ENCODE results near the gene PRSS3. TPM values are rescaled to one million over a fixed set of nuclear protein-coding genes. Genes with fewer than 3 reads are reported as not detected.
"Not testable (repeated sequence)": the region's sequence is repeated elsewhere in the genome, so short reads cannot be mapped to it uniquely, and the experiment has no call there.

Gene PRSS3
- total and polyA plus RNA-seq, 10 of the 15 experiments (the other 5 are each of a cell fraction or from before 2014, with no cell fraction given) = 0.54 TPM; not detected in 9

- H3K4me2 ChIP-seq (ENCODE audit: control insufficient read depth, insufficient read depth); H3K9ac ChIP-seq (ENCODE audit: control insufficient read depth, insufficient read depth, low read length); H3K27me3 ChIP-seq (replicated peaks in 1 of 2; ENCODE audit: control insufficient read depth in 2 of 2, insufficient read depth in 2 of 2, low read length in 1 of 2); POLR2A ChIA-PET; H3K27ac ChIP-seq (ENCODE audit: control insufficient read depth, insufficient read depth); H4K20me1 ChIP-seq (ENCODE audit: control insufficient read depth, insufficient read depth); H3K4me3 ChIP-seq; H3K36me3 ChIP-seq (ENCODE audit: control insufficient read depth in 2 of 2, insufficient read depth in 2 of 2, low read length in 1 of 2); H3K9me3 ChIP-seq (replicated peaks; ENCODE audit: control insufficient read depth, insufficient read depth, low read length); H3K4me1 ChIP-seq (ENCODE audit: control insufficient read depth, insufficient read depth, low read length); BruUV-seq (replicated peaks); H2AFZ ChIP-seq (ENCODE audit: control insufficient read depth, low read depth, low read length); ATAC-seq; intact Hi-C loops (cut with micrococcal nuclease; ENCODE audit: unreplicated experiment); RAD21 ChIA-PET (ENCODE audit: unreplicated experiment); FAIRE-seq; DNase-seq (ENCODE audit: low read depth, low spot score): not testable (repeated sequence)
- SMC1A ChIA-PET (ENCODE audit: uncharacterized antibody, unreplicated experiment) = interaction anchor here (1.1 kb wide), 1 partner anchor 13 kb away, joined by 3 read pairs; no protein-coding TSS in a partner anchor
- in situ Hi-C loops (cut with MboI) = loop anchor here (5.0 kb wide), 1 partner anchor 53 kb away; no protein-coding TSS in a partner anchor
- H3K79me2 ChIP-seq (ENCODE audit: control insufficient read depth, insufficient read depth, low read length) = peaks cover 66% of the 10 kb centered on the region
- CTCF ChIA-PET = interaction anchor here (2.4 kb wide), 1 partner anchor 16 kb away, joined by 8 read pairs; no protein-coding TSS in a partner anchor
- 93% methylated on average over 16 of the region's 17 CpGs for WGBS (ENCODE audit: insufficient coverage, insufficient replicate concordance, low lambda C conversion rate, missing lambda C conversion rate)
Measured at GRCh38 chr9:33829641-33830230, 34.4 kb downstream of the PRSS3 start.

- H3K36me3 ChIP-seq (ENCODE audit: control insufficient read depth in 2 of 2, insufficient read depth in 2 of 2, low read length in 1 of 2) = no peaks in the 10 kb centered on the region; a peak in 2 of 4 replicates
- ChIA-PET RAD21 (ENCODE audit: unreplicated experiment) (interaction anchor here (0.7 to 2.6 kb wide), 3 partner anchors 20 to 1277 kb away, joined by 3 to 12 read pairs (median 3); partner anchors contain the start of gene UBE2R2), POLR2A (interaction anchor here (0.7 kb wide), 1 partner anchor 23 kb away, joined by 5 read pairs; no protein-coding TSS in a partner anchor), SMC1A (ENCODE audit: uncharacterized antibody, unreplicated experiment) (interaction anchor here (0.6 to 6.2 kb wide), 7 partner anchors 11 to 245 kb away, joined by 3 to 38 read pairs (median 5); no protein-coding TSS in a partner anchor), CTCF (interaction anchor here (0.8 to 5.3 kb wide), 4 partner anchors 13 to 44 kb away, joined by 3 to 43 read pairs (median 6); no protein-coding TSS in a partner anchor)
- in situ Hi-C loops (cut with MboI) (no loop called here), intact Hi-C loops (cut with micrococcal nuclease; ENCODE audit: unreplicated experiment) (no loop called here)
- H3K79me2 ChIP-seq (ENCODE audit: control insufficient read depth, insufficient read depth, low read length) = peaks cover 81% of the 10 kb centered on the region
- 74% methylated on average over 11 of the region's 11 CpGs for whole genome bisulfite sequencing (ENCODE audit: insufficient coverage, insufficient replicate concordance, low lambda C conversion rate, missing lambda C conversion rate)
- no peak overlapping the region; the same call in 1 of the 2 replicates for H3K27ac ChIP-seq (ENCODE audit: control insufficient read depth, insufficient read depth)
- BruUV-seq (replicated peaks) = no TSS peak
- H3K4me1 ChIP-seq (ENCODE audit: control insufficient read depth, insufficient read depth, low read length) = peaks cover 11% of the 10 kb centered on the region
- no peak overlapping the region; the same call in 1 of the 2 replicates for H3K4me3 ChIP-seq
- H3K4me2 ChIP-seq (ENCODE audit: control insufficient read depth, insufficient read depth) = no peak overlapping the region
- H2AFZ ChIP-seq (ENCODE audit: control insufficient read depth, low read depth, low read length) = no peak overlapping the region
- DNase-seq (ENCODE audit: low read depth, low spot score) (no peak), ATAC-seq (peak; percentile 35), FAIRE-seq (no peak)
- no peaks in the 10 kb centered on the region for H4K20me1 ChIP-seq (ENCODE audit: control insufficient read depth, insufficient read depth)
- no peak for TF ChIP-seq NRF1 (conservative IDR thresholded peaks at IDR 0.05; ENCODE audit: low read depth, low read length)
- no peaks in the 10 kb centered on the region for H3K9me3 ChIP-seq (replicated peaks; ENCODE audit: control insufficient read depth, insufficient read depth, low read length)
- H3K9ac ChIP-seq (ENCODE audit: control insufficient read depth, insufficient read depth, low read length) = no peak overlapping the region
- H3K27me3 ChIP-seq (replicated peaks in 1 of 2; ENCODE audit: control insufficient read depth in 2 of 2, insufficient read depth in 2 of 2, low read length in 1 of 2) = no peaks in the 10 kb centered on the region
Measured at GRCh38 chr9:33835625-33836260, 40.4 kb downstream of the PRSS3 start.

All from GM12878 (cell line).